GM19193 (cell line): ENCODE measurements around the gene RETREG3.

ENCODE experiments used
- POLR2A ChIP-seq: IDR thresholded peaks from 4 replicates; pipeline ENCODE4 v1.6.1; 2011; ENCODE audit not compliant: insufficient read depth, insufficient read length; ENCODE audit errors: extremely low read depth

RETREG3 gene

GRCh38 chr17:42579794-42580551, 29.2 kb downstream of the RETREG3 start:
- TF ChIP-seq POLR2A: no peak

GRCh38 chr17:42578282-42578869, 30.8 kb downstream of the RETREG3 start:
- no peak for TF ChIP-seq POLR2A

- TF ChIP-seq POLR2A: peak; percentile 90
Measured at GRCh38 chr17:42577532-42578281, 31.5 kb downstream of the RETREG3 start, which contains the start of gene PSMC3IP. TSS of gene PSMC3IP (minus strand) at chr17:42577729. CDS start at chr17:42577686, 43 bp downstream.

DNA sequence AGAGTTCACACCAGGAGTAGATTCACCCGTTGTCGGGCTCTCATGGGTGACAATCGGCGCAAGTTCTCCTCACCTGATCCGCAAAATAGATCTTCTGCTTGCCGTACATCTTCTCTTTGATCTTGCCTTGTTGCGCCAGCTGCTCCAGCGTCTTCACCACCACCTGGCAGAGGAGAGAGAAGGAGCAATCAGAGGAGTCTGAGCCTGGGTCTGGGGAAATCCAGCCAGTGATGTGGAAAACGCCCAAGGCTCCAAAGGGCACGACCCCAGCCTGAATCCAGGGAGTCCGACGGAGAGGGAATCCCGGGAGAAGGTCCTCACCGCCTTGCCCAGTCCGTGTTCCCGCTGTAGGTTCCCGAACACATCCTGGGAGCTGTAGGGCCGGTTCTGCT, 32.0 kb downstream of the RETREG3 start:
- TF ChIP-seq POLR2A: no peak

- no peak for TF ChIP-seq POLR2A
Measured at GRCh38 chr17:42574463-42574862, 34.7 kb downstream of the RETREG3 start.

DNA sequence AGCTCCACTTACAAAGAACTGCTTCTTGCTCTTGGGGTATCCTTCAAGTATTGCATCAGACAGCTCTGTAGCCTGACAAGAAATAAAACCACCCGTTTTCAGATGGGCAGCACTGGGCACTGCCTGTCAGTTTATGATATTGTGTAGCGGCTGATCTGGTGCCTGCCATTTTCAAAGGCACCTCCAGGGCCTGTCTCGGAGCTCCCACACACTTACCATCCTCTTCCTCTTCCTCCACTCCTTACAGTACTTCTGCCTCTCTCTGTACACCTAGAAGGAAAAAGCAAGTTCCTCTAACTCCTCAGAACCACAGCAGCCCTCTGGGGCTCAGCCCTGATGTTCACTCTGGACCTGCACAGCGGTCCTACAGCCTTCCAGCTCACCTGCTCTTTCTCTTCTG, 36.1 kb downstream of the RETREG3 start:
- no peak for TF ChIP-seq POLR2A

DNA sequence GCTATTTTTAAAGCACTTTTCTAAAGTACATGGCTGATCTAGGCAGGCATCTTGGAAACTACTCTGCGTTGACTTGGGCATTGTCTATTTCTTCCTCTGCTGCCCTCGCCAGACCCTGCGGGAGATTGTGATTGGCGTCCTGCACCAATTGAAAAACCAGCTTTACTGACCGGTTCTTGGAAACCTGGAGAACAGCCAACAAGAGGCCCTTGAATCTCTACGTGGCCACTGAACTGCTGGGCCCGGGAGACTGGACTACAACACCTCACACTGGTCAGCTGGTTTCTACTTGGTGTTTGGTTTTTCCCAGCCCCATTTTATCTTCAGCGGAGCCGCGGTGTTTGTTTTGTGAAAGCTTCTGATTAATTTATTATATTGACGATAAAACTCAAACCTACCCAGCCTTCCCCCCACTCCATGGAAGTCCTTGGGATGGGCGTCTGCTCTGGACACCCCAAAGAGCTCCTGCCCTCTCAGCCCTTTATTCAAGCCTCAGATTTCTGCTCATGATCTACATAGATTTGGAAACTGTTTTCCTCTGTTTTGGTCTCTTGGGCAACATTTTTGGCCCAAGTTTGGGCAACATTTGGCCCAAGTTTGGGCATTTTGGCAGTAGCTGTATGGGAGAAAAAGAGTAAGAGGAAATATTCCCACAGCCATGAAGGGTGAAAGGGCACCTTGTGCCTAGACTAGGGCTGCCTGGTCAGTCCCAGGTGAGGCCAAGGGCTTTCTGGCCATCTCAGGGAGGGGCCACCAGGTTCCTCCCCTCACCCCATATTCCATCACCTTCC, 37.5 kb downstream of the RETREG3 start:
- no peak for TF ChIP-seq POLR2A

GRCh38 chr17:42568341-42569111, 40.6 kb downstream of the RETREG3 start:
- no peak for TF ChIP-seq POLR2A

- TF ChIP-seq POLR2A: peak; percentile 74
Measured at GRCh38 chr17:42566883-42567573, 42.1 kb downstream of the RETREG3 start, which contains the start of gene MLX. TSS of gene MLX (plus strand) at chr17:42567100. CDS start at chr17:42567125, 25 bp downstream.

GRCh38 chr17:42566215-42566882, 42.8 kb downstream of the RETREG3 start:
- no peak for TF ChIP-seq POLR2A

DNA sequence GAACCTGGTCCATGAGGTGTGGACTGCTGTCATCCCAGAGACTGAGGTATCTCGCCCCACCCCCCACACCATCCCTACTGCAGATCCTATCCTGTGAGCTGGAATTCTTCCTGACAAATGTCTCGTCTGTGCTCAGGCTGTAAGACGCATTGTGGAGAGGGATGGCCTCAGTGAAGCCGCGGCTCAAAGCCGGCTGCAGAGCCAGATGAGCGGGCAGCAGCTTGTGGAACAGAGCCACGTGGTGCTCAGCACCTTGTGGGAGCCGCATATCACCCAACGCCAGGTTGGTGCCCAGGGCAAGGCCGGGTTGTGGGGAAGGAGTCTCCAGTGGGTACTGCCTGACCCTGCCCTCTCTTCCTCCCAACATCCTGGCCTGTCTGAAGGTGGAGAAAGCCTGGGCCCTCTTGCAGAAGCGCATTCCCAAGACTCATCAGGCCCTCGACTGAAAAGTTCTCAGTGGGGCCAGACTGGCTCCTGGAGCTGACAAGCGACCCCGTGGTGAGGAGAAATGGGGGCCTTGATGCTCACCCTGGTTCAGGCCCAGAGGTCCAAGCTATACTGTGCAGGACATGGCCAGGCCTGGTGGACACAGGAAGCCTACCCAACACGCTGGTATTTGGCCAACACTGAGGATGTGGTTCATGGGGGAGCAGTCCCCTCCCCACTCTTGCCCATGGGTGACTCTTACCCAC, 43.5 kb downstream of the RETREG3 start:
- no peak for TF ChIP-seq POLR2A

GRCh38 chr17:42564815-42565522, 44.2 kb downstream of the RETREG3 start:
- no peak for TF ChIP-seq POLR2A
